ENCODE results near the gene S100A13. TPM values are rescaled to one million over a fixed set of nuclear protein-coding genes. Genes with fewer than 3 reads are reported as not detected.
"Not testable (repeated sequence)": the region's sequence is repeated elsewhere in the genome, so short reads cannot be mapped to it uniquely, and the experiment has no call there.

Gene S100A13
- total RNA-seq (2014; rRNA removed; shearing (Covaris generic)) = 71.0 and 106 TPM in 2 replicates
- 120 and 130 TPM in 2 replicates for polyA plus RNA-seq (2015; cell fraction: cytosol; rRNA removed)
- 77.6 and 83.5 TPM in 2 replicates for polyA plus RNA-seq (2015; cell fraction: nucleus; rRNA removed)

DNA sequence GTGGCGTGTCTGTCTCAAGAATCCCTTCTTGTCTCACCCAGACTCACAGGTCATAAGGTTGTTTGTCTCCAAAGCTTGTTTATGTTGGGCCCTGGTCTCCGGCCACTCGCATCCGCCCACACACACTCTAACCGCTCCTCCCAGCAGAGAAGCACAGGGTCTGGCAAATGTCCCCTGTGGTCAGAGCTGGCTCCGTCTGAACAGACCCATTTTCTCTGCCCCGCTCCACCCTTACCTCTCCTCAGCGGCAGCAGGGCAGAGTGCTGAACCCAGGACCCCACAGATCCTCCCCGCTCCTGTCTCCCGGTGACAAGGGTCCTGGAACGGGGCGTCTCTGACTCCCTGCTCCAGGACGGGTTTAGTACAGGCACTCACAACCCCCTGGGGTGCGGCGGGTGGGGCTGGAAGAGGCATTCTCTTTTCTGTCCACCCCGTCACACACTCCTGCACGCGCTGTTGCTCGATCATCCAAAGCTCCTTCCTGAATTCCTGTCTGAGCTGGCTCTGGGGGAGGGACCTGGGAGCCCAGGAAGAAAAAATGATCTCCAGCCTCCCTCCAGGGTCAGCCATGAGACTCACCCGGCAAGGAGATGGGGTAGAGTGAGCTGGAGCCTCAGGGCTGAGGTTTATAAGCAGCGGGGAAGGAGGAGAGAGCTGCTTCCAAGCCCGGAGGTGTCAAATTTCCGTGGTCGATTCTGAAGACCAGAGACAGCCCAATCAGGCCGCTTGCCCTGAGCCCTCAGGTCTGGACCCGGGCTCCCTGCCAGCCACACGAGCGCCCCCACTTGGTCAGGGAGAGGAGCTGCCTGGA, at the start of gene S100A13:
TSS of gene S100A13 (minus strand) at position 602 of the 811 bp plus-strand sequence. CDS start 1,033 bp downstream, outside the sequence.
- DNase-seq (ENCODE audit: low read depth) = peak; percentile 95

DNA sequence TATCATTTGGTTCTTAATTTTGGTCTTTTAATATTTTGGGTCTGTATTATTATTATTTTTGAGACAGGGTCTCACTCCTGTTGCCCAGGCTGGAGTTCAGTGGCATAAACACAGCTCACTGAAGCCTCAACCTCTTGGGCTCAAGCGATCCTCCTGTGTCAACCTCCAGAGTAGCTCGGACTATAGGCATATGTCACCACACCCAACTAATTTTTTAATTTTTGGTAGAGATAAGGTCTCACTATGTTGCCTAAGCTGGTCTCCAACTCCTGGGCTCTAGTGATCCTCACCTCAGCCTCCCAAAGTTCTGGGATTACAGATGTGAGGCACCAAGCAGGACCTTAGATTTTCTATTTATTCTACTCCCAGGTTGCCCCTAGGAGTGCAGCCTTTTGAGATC, 46.2 kb upstream of the S100A13 start:
- DNase-seq (ENCODE audit: low read depth) = no peak

DNA sequence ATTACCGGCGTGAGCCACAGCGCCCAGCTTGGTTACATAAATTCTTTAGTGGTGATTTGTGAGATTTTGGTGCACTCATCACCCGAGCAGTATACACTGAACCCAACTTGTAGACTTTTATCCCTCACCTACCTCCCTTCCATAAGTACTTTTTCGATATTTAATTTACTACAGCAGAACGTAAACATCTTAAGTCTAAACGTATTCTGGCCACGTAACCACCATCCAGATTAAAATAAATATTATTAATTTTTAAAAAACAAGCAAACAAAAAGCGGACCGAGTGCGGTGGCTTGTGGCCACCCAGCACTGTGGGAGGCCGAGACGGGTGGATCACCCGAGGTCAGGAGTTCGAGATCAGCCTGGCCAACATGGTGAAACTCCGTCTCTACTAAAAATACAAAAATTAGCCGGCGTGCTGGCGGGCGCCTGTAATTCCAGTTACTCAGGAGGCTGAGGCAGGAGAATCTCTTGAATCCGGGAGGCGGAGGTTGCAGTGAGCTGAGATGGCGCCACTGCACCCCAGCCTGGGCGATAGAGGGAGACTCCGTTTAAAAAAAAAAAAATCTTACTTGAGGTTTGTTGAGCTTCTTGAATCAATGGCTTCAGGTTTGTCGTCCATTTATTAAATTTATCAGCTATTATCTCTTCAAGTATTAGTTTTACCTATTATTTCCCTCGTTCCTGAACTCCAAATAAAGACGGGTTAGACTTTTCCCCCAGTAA, 44.5 kb upstream of the S100A13 start:
- peak; percentile 60 for DNase-seq (ENCODE audit: low read depth)

GRCh38 chr1:153670859-153671627, 43.7 kb upstream of the S100A13 start, which contains the start of gene ILF2:
Gene ILF2 (minus strand): TSS chr1:153670993. CDS start chr1:153670922, 71 bp downstream.
- DNase-seq (ENCODE audit: low read depth) = peak; percentile 100

DNA sequence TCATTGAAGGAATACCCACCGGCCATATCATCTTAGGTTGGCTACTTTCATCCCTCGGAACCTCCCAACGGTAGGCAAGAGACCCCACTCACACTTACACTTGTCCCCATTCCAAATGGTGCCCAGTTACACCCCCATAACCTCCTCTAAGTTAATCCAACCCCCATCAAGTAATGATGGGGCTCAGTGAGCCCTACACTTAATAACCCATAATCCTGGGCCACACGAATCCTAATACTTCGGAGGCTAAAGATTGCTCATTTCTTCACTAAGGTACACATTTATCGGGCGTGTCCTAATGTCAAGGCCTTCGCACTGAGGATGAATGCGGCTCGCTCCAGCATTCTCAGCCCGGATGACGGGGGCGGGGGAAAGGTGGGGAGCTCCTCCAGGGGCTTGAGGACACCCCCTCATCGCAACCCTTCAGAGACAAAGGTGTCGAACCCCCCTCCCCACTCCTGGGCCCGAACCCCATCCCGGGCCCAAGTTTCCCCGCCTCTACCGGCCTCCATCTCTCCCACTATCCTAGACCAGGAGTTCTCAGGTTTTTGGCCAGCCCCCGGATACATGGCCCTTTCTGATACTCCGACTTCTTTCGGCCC, 43.1 kb upstream of the S100A13 start:
- no peak for DNase-seq (ENCODE audit: low read depth)

DNA sequence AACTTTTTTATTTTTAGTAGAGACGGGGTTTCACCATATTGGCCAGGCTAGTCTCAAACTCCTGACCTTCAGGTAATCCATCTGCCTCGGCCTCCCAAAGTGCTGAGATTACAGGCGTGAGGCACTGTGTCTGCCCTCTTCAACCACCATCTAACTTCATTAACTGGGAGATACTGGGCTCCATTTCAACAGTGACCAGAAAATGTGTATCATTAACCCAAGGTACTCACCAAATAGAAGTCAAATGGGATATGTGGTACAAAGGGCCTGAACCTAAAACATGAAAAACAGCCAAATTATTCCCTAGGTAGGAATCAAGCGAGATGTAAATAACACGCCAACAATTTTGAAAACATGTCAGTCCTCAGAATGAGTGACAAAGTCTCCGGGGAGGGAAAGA, 42.3 kb upstream of the S100A13 start:
- DNase-seq (ENCODE audit: low read depth) = no peak

- not testable (repeated sequence) for DNase-seq (ENCODE audit: low read depth)
Observed at GRCh38 chr1:153668672-153669071, 41.4 kb upstream of the S100A13 start.

GRCh38 chr1:153667439-153667838, 40.1 kb upstream of the S100A13 start:
- DNase-seq (ENCODE audit: low read depth) = no peak

DNA sequence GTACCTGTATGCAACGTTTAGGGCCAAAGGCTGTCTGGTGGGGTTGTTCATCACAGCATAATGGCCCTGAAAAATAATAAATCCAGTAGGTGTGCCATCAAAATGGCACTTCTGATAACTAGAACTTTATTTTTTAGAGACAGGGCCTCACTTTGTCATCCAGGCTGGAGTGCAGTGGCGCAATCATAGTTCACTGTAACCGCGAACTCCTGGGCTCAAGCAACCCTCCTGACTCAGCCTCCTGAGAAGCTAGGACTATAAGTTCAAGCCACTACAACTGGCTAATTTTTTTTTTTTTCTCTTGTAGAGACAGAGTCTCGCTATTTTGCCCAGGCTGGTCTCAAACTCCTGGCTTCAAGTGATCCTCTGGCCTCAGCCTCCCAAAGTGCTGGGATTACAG, 35.9 kb upstream of the S100A13 start:
- peak; percentile 38 for DNase-seq (ENCODE audit: low read depth)

- no peak for DNase-seq (ENCODE audit: low read depth)
Observed at GRCh38 chr1:153662269-153662668, 35.0 kb upstream of the S100A13 start.

- DNase-seq (ENCODE audit: low read depth) = no peak
Observed at GRCh38 chr1:153661111-153661708, 33.9 kb upstream of the S100A13 start.

DNA sequence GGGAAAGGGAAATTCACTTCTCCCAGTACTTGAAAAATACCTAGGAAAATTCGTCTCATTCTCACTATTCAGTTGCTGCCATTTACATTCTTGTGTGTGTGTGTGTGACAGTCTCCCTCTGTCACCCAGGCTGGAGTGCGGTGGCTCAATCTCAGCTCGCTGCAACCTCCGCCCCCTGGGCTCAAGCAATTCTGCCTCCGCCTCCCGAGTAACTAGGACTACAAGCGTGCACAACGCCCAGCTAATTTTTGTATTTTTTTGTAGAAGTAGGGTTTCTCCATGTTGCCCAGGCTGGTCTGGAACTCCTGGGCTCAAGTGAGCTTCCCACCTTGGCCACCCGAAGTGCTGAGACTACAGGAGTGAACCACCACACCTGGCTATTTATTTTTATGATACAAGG, 32.4 kb upstream of the S100A13 start:
- no peak for DNase-seq (ENCODE audit: low read depth)

DNA sequence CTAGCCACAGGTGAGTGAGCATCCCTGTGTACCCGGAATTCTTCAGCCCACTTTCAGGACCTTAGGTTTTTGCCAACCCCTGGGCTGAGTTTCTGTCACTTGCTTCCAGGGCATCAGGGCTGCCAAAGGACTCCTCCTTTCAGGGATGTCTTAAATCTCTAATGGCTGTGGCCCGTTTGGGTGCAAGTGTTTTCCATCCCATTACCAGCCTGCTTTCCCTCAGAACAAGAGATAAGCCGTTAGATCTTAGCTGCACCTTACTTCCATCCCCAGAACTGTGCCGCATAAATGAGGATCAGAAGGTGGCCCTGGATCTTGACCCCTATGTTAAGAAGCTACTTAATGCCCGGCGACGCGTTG, 31.9 kb upstream of the S100A13 start:
- no peak for DNase-seq (ENCODE audit: low read depth)

- peak; percentile 83 for DNase-seq (ENCODE audit: low read depth)
Observed at GRCh38 chr1:153658400-153659174, 31.3 kb upstream of the S100A13 start, which contains the start of gene SNAPIN. Gene SNAPIN (plus strand): TSS chr1:153658703. CDS start chr1:153658744, 41 bp downstream.

- DNase-seq (ENCODE audit: low read depth) = no peak
Observed at GRCh38 chr1:153655333-153655732, 28.0 kb upstream of the S100A13 start.

DNA sequence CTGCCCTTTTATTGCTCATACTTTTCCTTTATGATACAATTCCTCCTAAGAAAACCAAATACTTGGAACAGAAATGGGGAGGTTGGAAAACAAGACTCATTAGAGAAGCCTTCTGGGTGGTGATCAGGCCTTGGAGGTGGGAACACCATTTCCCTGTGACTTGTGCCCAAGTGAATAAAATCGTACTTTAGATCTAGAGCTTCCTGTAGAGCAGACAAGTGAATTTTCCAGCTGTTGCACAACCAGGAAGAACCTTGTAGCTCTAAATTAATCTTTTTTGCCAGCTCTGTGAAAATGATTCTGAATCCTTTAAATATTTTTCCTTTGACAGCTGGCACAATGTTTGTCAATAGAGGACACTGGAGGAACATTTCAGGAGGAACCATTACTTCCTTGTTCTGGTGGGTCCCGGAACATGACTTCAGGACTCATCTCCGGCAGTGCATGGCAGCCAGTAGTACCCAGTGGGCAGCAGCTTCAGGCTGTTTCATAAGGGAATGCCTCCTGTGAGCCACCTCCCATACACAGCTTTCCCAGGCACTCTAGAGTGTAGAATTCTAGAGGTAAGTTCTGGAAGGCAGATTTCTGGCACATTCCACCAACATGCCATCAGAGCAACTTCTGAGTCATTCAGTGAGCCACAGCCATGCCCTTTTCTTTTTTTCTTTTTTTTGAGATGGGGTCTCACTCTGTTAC, 25.6 kb upstream of the S100A13 start:
- peak; percentile 75 for DNase-seq (ENCODE audit: low read depth)

GRCh38 chr1:153651771-153652170, 24.5 kb upstream of the S100A13 start:
- DNase-seq (ENCODE audit: low read depth) = no peak

DNA sequence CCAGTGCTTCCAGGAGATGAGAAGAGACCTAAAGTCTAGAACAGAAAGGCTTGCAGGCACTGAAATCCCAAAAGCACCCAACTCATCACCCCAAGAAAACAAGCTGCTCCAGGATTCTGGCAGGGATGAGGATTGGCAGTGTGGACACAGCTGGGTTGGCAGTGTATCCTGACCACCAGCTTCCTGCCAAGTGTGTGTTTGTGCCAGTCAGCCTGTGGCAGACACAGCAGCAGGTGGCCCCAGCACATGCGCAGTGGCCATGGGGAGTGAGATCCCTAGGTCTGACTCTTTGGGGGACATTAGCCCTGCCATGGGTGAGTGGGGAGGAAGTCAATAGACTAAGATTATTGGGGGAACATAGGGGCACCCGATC, 22.5 kb upstream of the S100A13 start:
- peak; percentile 25 for DNase-seq (ENCODE audit: low read depth)
